GM18951 (cell line): ENCODE data around the gene KLHL15.

Source experiments
- POLR2A ChIP-seq: IDR thresholded peaks from 4 replicates; pipeline ENCODE4 v1.6.1; 2011; ENCODE audit warnings: mild to moderate bottlenecking; ENCODE audit not compliant: insufficient read length, insufficient read depth; ENCODE audit errors: extremely low read depth
- in situ Hi-C: fragments of 300-500 bp; cut with MboI; formaldehyde crosslinking; loops from one replicate; pipeline ENCODE4 v1.12.0; 2022; ENCODE audit warnings: low sequenced_read_pairs, mixed read lengths, inconsistent platforms; ENCODE audit not compliant: unreplicated experiment

The KLHL15 gene

GRCh38 chrX:23952391-23952790, 74.6 kb downstream of the KLHL15 start:
- in situ Hi-C loops: no loop called here
- no peak for TF ChIP-seq POLR2A

- TF ChIP-seq POLR2A: no peak
- in situ Hi-C loops: no loop called here
Measured at GRCh38 chrX:23945206-23945605, 81.8 kb downstream of the KLHL15 start.

GRCh38 chrX:23944234-23944633, 82.8 kb downstream of the KLHL15 start:
- in situ Hi-C loops: no loop called here
- no peak for TF ChIP-seq POLR2A

GRCh38 chrX:23939203-23939602, 87.8 kb downstream of the KLHL15 start:
- in situ Hi-C loops: no loop called here
- TF ChIP-seq POLR2A: no peak

GRCh38 chrX:23938690-23939089, 88.3 kb downstream of the KLHL15 start:
- in situ Hi-C loops: no loop called here
- TF ChIP-seq POLR2A: no peak

GRCh38 chrX:23937100-23937499, 89.9 kb downstream of the KLHL15 start:
- TF ChIP-seq POLR2A: no peak
- in situ Hi-C loops: no loop called here

GRCh38 chrX:23936180-23936579, 90.8 kb downstream of the KLHL15 start:
- no peak for TF ChIP-seq POLR2A
- in situ Hi-C loops: no loop called here

GRCh38 chrX:23935106-23935505, 91.9 kb downstream of the KLHL15 start:
- no peak for TF ChIP-seq POLR2A
- in situ Hi-C loops: no loop called here
